Measurements from ENCODE around the gene IL36G.
"Not testable (repeated sequence)": the region's sequence is repeated elsewhere in the genome, so short reads cannot be mapped to it uniquely, and the experiment has no call there.

The IL36G gene

GRCh38 chr2:112977559-112978056, at the start of gene IL36G:
IL36G (plus strand) TSS chr2:112978006; CDS start chr2:112978639, 633 bp downstream.
- DNase-seq, result no peak

- no peak for DNase-seq
Observed at GRCh38 chr2:112933261-112933660, 44.5 kb upstream of the IL36G start.

GRCh38 chr2:112934117-112934516, 43.7 kb upstream of the IL36G start:
- DNase-seq, result not testable (repeated sequence)

- no peak for DNase-seq
Observed at GRCh38 chr2:112936927-112937232, 40.9 kb upstream of the IL36G start.

GRCh38 chr2:112938904-112939303, 38.9 kb upstream of the IL36G start:
- no peak for DNase-seq

- DNase-seq, result no peak
Observed at GRCh38 chr2:112939425-112939824, 38.4 kb upstream of the IL36G start.

- no peak for DNase-seq
Observed at GRCh38 chr2:112940859-112941625, 36.8 kb upstream of the IL36G start.

GRCh38 chr2:112941753-112942653, 35.8 kb upstream of the IL36G start:
- peak; percentile 47 for DNase-seq

- no peak for DNase-seq
Observed at GRCh38 chr2:112942654-112943002, 35.2 kb upstream of the IL36G start.

GRCh38 chr2:112944971-112945370, 32.8 kb upstream of the IL36G start:
- no peak for DNase-seq

GRCh38 chr2:112946086-112946485, 31.7 kb upstream of the IL36G start:
- DNase-seq, result no peak

GRCh38 chr2:112947374-112947773, 30.4 kb upstream of the IL36G start:
- no peak for DNase-seq

GRCh38 chr2:112949456-112949855, 28.4 kb upstream of the IL36G start:
- DNase-seq, result peak; percentile 60

GRCh38 chr2:112954364-112954763, 23.4 kb upstream of the IL36G start:
- no peak for DNase-seq

- no peak for DNase-seq
Observed at GRCh38 chr2:112957511-112957910, 20.3 kb upstream of the IL36G start.

GRCh38 chr2:112958428-112959108, 19.2 kb upstream of the IL36G start:
- peak; percentile 17 for DNase-seq

- DNase-seq, result no peak
Observed at GRCh38 chr2:112959109-112959812, 18.5 kb upstream of the IL36G start.

GRCh38 chr2:112960230-112960825, 17.5 kb upstream of the IL36G start:
- DNase-seq, result no peak

GRCh38 chr2:112962308-112963175, 15.3 kb upstream of the IL36G start:
- DNase-seq, result no peak

- no peak for DNase-seq
Observed at GRCh38 chr2:112967023-112967422, 10.8 kb upstream of the IL36G start.

GRCh38 chr2:112972423-112973086, 5.3 kb upstream of the IL36G start:
- DNase-seq, result no peak
